Astrocyte (in vitro differentiated cells and primary cell): ENCODE data around the gene WDR59.

Experiments used
- CTCF ChIP-seq: IDR thresholded peaks from 2 replicates; pipeline ENCODE4 v1.5.1; 2011; ENCODE audit warnings: low read depth, mild to moderate bottlenecking, inconsistent platforms, low read length, moderate library complexity; ENCODE audit not compliant: insufficient read depth
- EZH2 ChIP-seq: IDR thresholded peaks from 2 replicates; pipeline ENCODE4 v1.6.1; 2012; ENCODE audit warnings: mild to moderate bottlenecking, low read length, inconsistent platforms; ENCODE audit not compliant: insufficient read depth

GRCh38 chr16:74944466-74944865, 40.5 kb downstream of the WDR59 start:
- TF ChIP-seq CTCF: no peak
- TF ChIP-seq EZH2: no peak
